Posterior vena cava (tissue), 2 donors: ENCODE data around the gene WDR27. TPM values are rescaled to one million over a fixed set of nuclear protein-coding genes. Genes with fewer than 3 reads are reported as not detected.
A peak's percentile ranks its signal among the peaks of the same experiment; 100 is the strongest.

Experiments
- DNase-seq: peaks from one replicate; pipeline ENCODE4 v3.0.0-alpha.2; 2020; ENCODE audit warnings: low spot score
- intact Hi-C, 2 donors: fragments of 100-400 bp; cut with DNase I; formaldehyde crosslinking; loops; one replicate each; pipeline versions ENCODE4 v1.14.1 to v1.14.2; 2022 to 2023
- long read RNA-seq, 2 donors: library from polyadenylated mRNA; unstranded; transcript quantifications; one replicate each; pipeline ENCODE4 v2.0.0, GENCODE V29; 2020 to 2021
- total RNA-seq, 2 donors: library from RNA; stranded (reverse); fragmentation: NEBNext Ultra II Directional; extraction: Animal tissue kit (Norgen Biotek cat#: 25700); gene quantifications; one replicate each; pipeline ENCODE4 v1.2.1, GENCODE V29; 2021
- donor health status: DM: yes; HTN: yes; CAD: no.
- donor health status: DM: yes; HTN: yes; CAD: no.

WDR27 gene
- total RNA-seq = 10 to 100 TPM; 17.1 to 20.9 TPM
- long read RNA-seq, donor 1, partial matches to known transcripts = 0 of 8 reads
- long read RNA-seq, donor 1, other reads (novel, unspliced or antisense) = 8 of 8 reads
- long read RNA-seq, donor 2, partial matches to known transcripts = 0 of 6 reads
- long read RNA-seq, donor 2, other reads (novel, unspliced or antisense) = 6 of 6 reads

GRCh38 chr6:169701954-169702839 is at the start of gene WDR27, which contains the start of gene C6orf120:
Gene WDR27, minus strand, starts transcription at chr6:169702029. Its CDS starts 13,024 bp downstream, at chr6:169689005.
Gene C6orf120, plus strand, starts transcription at chr6:169702126. Its CDS starts 334 bp downstream, at chr6:169702460.
- peak; percentile 100 for DNase-seq
- intact Hi-C loops = no loop called here

GRCh38 chr6:169746556-169746955 is 44.7 kb upstream of the WDR27 start:
- intact Hi-C loops = no loop called here
- DNase-seq = no peak

GRCh38 chr6:169745405-169745804 is 43.6 kb upstream of the WDR27 start:
- intact Hi-C loops = no loop called here
- DNase-seq = no peak

GRCh38 chr6:169741344-169741743 is 39.5 kb upstream of the WDR27 start:
- intact Hi-C loops = no loop called here
- no peak for DNase-seq

GRCh38 chr6:169738976-169739529 is 37.2 kb upstream of the WDR27 start:
- intact Hi-C loops = no loop called here
- DNase-seq = no peak

GRCh38 chr6:169738204-169738975 is 36.6 kb upstream of the WDR27 start:
- intact Hi-C loops = no loop called here

GRCh38 chr6:169729961-169730360 is 28.1 kb upstream of the WDR27 start:
- intact Hi-C loops = no loop called here

More at GRCh38 chr6:169738204-169738975, 36.6 kb upstream of the WDR27 start:
- peak; percentile 82 for DNase-seq

GRCh38 chr6:169726963-169727362 is 25.1 kb upstream of the WDR27 start:
- intact Hi-C loops = no loop called here
- DNase-seq = no peak

More at GRCh38 chr6:169729961-169730360, 28.1 kb upstream of the WDR27 start:
- DNase-seq = no peak

- no peak for DNase-seq
- intact Hi-C loops = no loop called here
These were observed 24.2 kb upstream of the WDR27 start for GRCh38 chr6:169726049-169726400.

GRCh38 chr6:169725125-169726048 is 23.6 kb upstream of the WDR27 start:
- intact Hi-C loops = no loop called here

GRCh38 chr6:169724494-169725124 is 22.8 kb upstream of the WDR27 start, which contains the start of gene PHF10:
Gene PHF10, minus strand, starts transcription at chr6:169724500. Its CDS starts 569 bp downstream, at chr6:169723931.
- peak; percentile 86 for DNase-seq
- intact Hi-C loops = no loop called here

More at GRCh38 chr6:169725125-169726048, 23.6 kb upstream of the WDR27 start:
- DNase-seq = peak; percentile 91

GRCh38 chr6:169723991-169724493 is 22.2 kb upstream of the WDR27 start:
- intact Hi-C loops = no loop called here
- DNase-seq = peak; percentile 83

- intact Hi-C loops = no loop called here
- DNase-seq = peak; percentile 93
These were observed 21.5 kb upstream of the WDR27 start for GRCh38 chr6:169723200-169723909.

GRCh38 chr6:169722362-169723199 is 20.8 kb upstream of the WDR27 start:
- intact Hi-C loops = no loop called here
- peak; percentile 82 for DNase-seq

GRCh38 chr6:169720207-169720855 is 18.5 kb upstream of the WDR27 start:
- intact Hi-C loops = no loop called here

GRCh38 chr6:169719117-169719516 is 17.3 kb upstream of the WDR27 start:
- no peak for DNase-seq
- intact Hi-C loops = no loop called here

More at GRCh38 chr6:169720207-169720855, 18.5 kb upstream of the WDR27 start:
- DNase-seq = no peak
